Fibroblast of mammary gland (primary cell): ENCODE results near the gene STX4.

Experiments
- DNase-seq: peaks from one replicate; pipeline ENCODE4 v3.0.0-alpha.2; 2010; ENCODE audit warnings: low read depth
- H3K4me3 ChIP-seq: 2 replicates; pipeline ENCODE4 v1.5.1; 2011; ENCODE audit warnings: low read depth, mild to moderate bottlenecking, low read length, moderate library complexity; ENCODE audit not compliant: control insufficient read depth
- CTCF ChIP-seq: conservative IDR thresholded peaks from 2 replicates; pipeline ENCODE4 v1.5.1; 2011; ENCODE audit warnings: low read depth, low read length, inconsistent platforms; ENCODE audit not compliant: control insufficient read depth, insufficient read depth

Gene STX4

GRCh38 chr16:31080035-31080629 is 46.8 kb downstream of the STX4 start:
- no peak for DNase-seq
- no peak overlapping the region for H3K4me3 ChIP-seq
- no peak for TF ChIP-seq CTCF

GRCh38 chr16:31080756-31081419 is 47.5 kb downstream of the STX4 start:
- no peak for DNase-seq
- no peak for TF ChIP-seq CTCF
- no peak overlapping the region for H3K4me3 ChIP-seq

GRCh38 chr16:31081428-31082351 is 48.3 kb downstream of the STX4 start:
- no peak for TF ChIP-seq CTCF
- DNase-seq: no peak
- H3K4me3 ChIP-seq: no peak overlapping the region

GRCh38 chr16:31082368-31083045 is 49.1 kb downstream of the STX4 start:
- H3K4me3 ChIP-seq: no peak overlapping the region
- TF ChIP-seq CTCF: no peak
- no peak for DNase-seq

GRCh38 chr16:31083081-31083480 is 49.7 kb downstream of the STX4 start:
- TF ChIP-seq CTCF: no peak
- DNase-seq: no peak

GRCh38 chr16:31083556-31083955 is 50.2 kb downstream of the STX4 start:
- no peak overlapping the region for H3K4me3 ChIP-seq
- no peak for TF ChIP-seq CTCF
- no peak for DNase-seq

More at GRCh38 chr16:31083081-31083480, 49.7 kb downstream of the STX4 start:
- no peak overlapping the region for H3K4me3 ChIP-seq
